Uterus (tissue), 4 donors: ENCODE measurements around the gene FDX1. TPM values are rescaled to one million over a fixed set of nuclear protein-coding genes. Genes with fewer than 3 reads are reported as not detected.

ENCODE experiments used
- DNase-seq, 2 donors: peaks; one replicate each; pipeline ENCODE4 v3.0.0-alpha.2; 2019 to 2020
- H3K27ac ChIP-seq, 2 donors: fragments of 200-600 bp; sonication (generic); 1 replicate in 1 of 2; 2 replicates in 1 of 2; pipeline ENCODE4 v1.5.1; 2016 to 2018
- H3K27me3 ChIP-seq, 2 donors: fragments of 200-600 bp; sonication (generic); one replicate each; pipeline ENCODE4 v1.5.1; 2018 to 2019; ENCODE audit warnings: control low read depth in 1 of 2
- H3K36me3 ChIP-seq, 2 donors: fragments of 200-600 bp; sonication (generic); one replicate each; pipeline ENCODE4 v1.5.1; 2019; ENCODE audit warnings: control low read depth in 1 of 2
- H3K4me1 ChIP-seq, 2 donors: fragments of 200-600 bp; sonication (generic); one replicate each; pipeline ENCODE4 v1.5.1; 2018 to 2019; ENCODE audit warnings: control low read depth in 1 of 2
- H3K4me3 ChIP-seq, 2 donors: fragments of 200-600 bp; sonication (generic); 1 replicate in 1 of 2; 2 replicates in 1 of 2; pipeline ENCODE4 v1.5.1; 2018 to 2019; ENCODE audit warnings: mild to moderate bottlenecking in 1 of 2
- H3K9me3 ChIP-seq, 2 donors: fragments of 200-600 bp; sonication (generic); one replicate each; pipeline ENCODE4 v1.5.1; 2019; ENCODE audit warnings: control low read depth in 1 of 2
- POLR2A ChIP-seq, 2 donors: fragments of 450-650 bp; IDR thresholded peaks; one replicate each; pipeline ENCODE4 v1.6.1; 2016; ENCODE audit warnings: antibody characterized with exemption in 2 of 2, mild to moderate bottlenecking in 1 of 2, moderate library complexity in 1 of 2
- intact Hi-C: fragments of 100-400 bp; cut with DNase I; formaldehyde crosslinking; loops from one replicate; pipeline ENCODE4 v1.15.1; 2023; ENCODE audit warnings: low total_unique reads
- total RNA-seq, 4 donors: library from RNA; depleted of rRNA in 3 of 4; stranded (reverse); fragments of >200 nt in 3 of 4; gene quantifications; one replicate each; pipeline versions ENCODE4 v1.1.0 to v1.2.4, GENCODE V29; 2014 to 2023
- TF ChIP-seq, protein P1 (sequence below), 4 experiments: fragments of 200-600 bp in 2 of 4; fragments of 450-650 bp in 2 of 4; sonication (generic) in 2 of 4; IDR thresholded peaks; one replicate each; pipeline ENCODE4 v1.5.1; 2016 to 2019; ENCODE audit warnings: antibody characterized with exemption in 4 of 4, mild to moderate bottlenecking in 2 of 4, moderate library complexity in 1 of 4
- donor health status: DM: yes; HTN: yes; CAD: no.

Gene FDX1
- total RNA-seq, 4 donors from 2014 or later: 0.77 to 26.5 (median 15.4) TPM

DNA sequence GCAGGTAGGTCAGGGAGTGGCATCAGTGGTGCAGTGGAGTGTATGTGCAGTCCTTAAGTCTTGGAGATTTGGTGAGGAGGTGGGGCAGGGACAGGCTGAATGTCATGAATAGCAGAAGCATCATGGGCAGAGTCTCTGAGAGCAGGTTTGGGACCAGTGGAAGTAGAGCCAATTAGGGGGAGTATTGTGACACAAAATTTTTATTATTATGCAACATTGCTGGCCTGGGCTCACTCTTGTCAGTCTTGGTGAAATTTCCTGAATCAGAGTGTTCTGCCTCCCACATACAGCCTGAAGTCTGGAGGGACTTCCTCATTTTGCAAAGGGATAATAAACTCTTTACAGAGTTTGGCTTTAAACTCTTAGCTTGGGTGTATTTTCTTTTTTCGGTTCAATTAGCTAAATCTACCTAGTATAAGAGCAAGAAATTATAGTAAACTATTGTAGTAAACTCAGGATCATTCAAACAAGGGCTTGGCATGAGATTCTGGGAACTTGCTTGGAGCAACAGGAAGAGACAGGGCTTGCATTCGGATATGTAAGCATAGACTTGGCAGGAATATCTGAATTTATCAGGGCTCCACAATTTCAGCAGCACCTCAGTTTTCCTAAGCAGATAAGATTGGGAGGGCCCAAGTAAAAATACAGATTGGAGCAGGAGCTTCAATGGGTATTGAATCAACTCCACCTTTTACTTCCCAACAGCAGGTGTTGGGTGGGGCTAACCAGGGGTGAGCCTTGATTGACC lies 67.7 kb downstream of the FDX1 start:
- TF ChIP-seq POLR2A (IDR thresholded peaks at IDR 0.05): no peak
- TF ChIP-seq, protein P1, sequence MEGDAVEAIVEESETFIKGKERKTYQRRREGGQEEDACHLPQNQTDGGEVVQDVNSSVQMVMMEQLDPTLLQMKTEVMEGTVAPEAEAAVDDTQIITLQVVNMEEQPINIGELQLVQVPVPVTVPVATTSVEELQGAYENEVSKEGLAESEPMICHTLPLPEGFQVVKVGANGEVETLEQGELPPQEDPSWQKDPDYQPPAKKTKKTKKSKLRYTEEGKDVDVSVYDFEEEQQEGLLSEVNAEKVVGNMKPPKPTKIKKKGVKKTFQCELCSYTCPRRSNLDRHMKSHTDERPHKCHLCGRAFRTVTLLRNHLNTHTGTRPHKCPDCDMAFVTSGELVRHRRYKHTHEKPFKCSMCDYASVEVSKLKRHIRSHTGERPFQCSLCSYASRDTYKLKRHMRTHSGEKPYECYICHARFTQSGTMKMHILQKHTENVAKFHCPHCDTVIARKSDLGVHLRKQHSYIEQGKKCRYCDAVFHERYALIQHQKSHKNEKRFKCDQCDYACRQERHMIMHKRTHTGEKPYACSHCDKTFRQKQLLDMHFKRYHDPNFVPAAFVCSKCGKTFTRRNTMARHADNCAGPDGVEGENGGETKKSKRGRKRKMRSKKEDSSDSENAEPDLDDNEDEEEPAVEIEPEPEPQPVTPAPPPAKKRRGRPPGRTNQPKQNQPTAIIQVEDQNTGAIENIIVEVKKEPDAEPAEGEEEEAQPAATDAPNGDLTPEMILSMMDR (IDR thresholded peaks at IDR 0.05): no peak
- H3K27ac ChIP-seq: no peak overlapping the region
- no peaks in the 10 kb centered on the region for H3K36me3 ChIP-seq
- H3K4me3 ChIP-seq: no peak overlapping the region
- no peaks in the 10 kb centered on the region for H3K4me1 ChIP-seq
- no peaks in the 10 kb centered on the region for H3K9me3 ChIP-seq
- no peaks in the 10 kb centered on the region for H3K27me3 ChIP-seq
- DNase-seq: no peak
- intact Hi-C loops: no loop called here

DNA sequence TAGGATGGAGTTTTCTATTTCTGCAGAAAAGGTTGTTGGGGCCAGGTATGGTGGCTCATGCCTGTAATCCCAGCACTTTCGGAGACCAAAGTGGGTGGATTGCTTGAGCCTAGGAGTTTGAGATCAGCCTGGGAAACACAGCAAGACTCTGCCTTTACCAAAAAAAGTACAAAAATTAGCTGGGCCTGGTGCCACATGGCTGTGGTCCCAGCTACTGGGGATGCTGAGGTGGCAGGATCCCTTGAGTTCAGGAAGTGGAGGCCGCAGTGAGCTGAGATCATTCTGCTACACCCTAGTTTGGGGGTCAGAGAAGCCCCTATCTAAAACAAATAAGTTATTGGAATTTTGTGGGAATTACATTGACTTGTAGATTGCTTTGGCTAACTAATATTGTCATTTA lies 71.7 kb downstream of the FDX1 start:
- intact Hi-C loops: no loop called here
- DNase-seq: no peak
- H3K27me3 ChIP-seq: no peaks in the 10 kb centered on the region
- no peak for TF ChIP-seq POLR2A (IDR thresholded peaks at IDR 0.05)
- TF ChIP-seq, protein P1 (IDR thresholded peaks at IDR 0.05): no peak
- no peak overlapping the region for H3K4me3 ChIP-seq
- no peaks in the 10 kb centered on the region for H3K4me1 ChIP-seq
- no peaks in the 10 kb centered on the region for H3K36me3 ChIP-seq
- H3K9me3 ChIP-seq: no peaks in the 10 kb centered on the region
- H3K27ac ChIP-seq: no peak overlapping the region

DNA sequence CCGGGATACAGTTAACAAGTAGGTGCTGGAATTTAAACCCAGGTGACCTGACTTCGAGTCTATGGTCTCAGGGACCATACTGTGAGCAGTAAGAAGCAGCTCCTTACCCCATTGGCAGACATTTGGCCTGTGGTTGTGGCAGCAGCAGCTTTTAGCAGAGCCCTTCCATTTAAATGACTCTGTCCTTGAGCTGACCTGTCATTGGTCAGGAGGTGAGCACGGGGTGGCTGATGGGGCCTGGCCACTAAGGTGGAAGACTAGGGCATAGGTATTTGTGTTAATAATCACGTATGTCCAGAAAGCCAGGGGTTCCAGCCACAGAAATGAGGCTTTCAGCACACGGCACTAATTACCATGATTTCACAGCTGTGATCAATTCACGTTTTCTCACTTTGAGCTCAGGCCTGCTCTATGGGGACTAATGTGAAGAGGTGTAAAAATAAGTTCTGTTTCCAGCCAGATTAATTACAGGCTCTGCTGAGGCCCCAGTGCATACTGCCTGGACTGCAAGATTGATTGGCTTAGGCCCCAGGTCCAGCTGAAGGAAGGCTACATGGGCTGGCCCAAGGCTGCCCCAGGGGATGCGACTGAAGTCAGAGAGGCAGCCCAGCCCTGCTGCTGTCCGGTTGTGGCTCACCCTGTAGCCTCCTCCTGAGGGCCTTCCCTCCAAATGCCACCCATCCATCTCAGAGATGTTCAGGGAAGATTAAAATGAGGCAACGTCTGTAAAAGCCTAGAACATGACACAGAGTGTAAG lies 76.0 kb downstream of the FDX1 start:
- no peak overlapping the region for H3K27ac ChIP-seq
- intact Hi-C loops: no loop called here
- no peaks in the 10 kb centered on the region for H3K4me1 ChIP-seq

DNA sequence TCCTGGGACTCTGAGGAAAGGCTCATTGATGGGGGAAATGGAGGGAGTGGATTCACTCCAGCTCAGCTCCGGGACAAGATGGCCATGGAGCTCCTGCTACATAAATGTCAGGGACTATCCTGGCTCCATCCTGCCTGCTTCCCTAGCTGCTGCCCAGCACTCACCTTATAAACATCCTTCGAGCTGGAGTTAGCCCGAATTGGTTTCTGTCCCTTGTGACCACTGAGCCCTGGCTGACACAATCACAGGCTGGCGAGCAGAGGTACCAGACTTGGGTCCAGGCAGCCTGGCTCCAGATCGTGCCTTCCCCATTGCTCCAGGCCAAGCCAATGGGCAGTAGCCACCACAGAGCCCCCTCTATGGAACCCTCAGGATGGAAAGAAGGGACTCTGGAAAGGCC lies 77.6 kb downstream of the FDX1 start:
- intact Hi-C loops: no loop called here
- Histone ChIP-seq H3K27me3 (no peaks in the 10 kb centered on the region), H3K36me3 (no peaks in the 10 kb centered on the region), H3K9me3 (no peaks in the 10 kb centered on the region), H3K4me3 (no peak overlapping the region), H3K4me1 (no peaks in the 10 kb centered on the region), H3K27ac (no peak overlapping the region)
- no peak for DNase-seq
- no peak for TF ChIP-seq POLR2A (IDR thresholded peaks at IDR 0.05)
- TF ChIP-seq, protein P1 (IDR thresholded peaks at IDR 0.05): no peak

More for the DNA sequence above, 76.0 kb downstream of the FDX1 start:
- H3K27me3 ChIP-seq: no peaks in the 10 kb centered on the region
- TF ChIP-seq POLR2A (IDR thresholded peaks at IDR 0.05): no peak
- TF ChIP-seq, protein P1 (IDR thresholded peaks at IDR 0.05): no peak
- H3K9me3 ChIP-seq: no peaks in the 10 kb centered on the region
- no peaks in the 10 kb centered on the region for H3K36me3 ChIP-seq
- DNase-seq: no peak
- H3K4me3 ChIP-seq: no peak overlapping the region

DNA sequence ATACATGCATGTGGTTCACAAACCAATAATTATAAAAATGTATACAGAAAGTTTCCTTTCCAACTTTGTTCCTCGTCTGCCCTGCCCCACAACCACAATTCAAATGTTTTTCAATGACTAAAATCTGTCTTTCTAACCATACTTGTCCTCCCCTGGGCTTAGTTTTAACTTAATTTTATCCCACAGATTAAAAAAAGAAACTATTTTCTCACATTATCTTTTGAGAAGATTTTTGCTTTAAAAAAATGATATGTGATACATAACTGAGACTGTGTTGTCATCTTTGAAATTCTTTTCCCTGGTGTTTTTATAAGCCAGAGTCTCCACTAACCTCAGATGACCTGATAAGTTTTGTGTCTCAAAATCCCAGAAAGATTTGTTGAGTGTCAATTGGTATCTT lies 79.0 kb downstream of the FDX1 start:
- DNase-seq: no peak
- H3K36me3 ChIP-seq: no peaks in the 10 kb centered on the region
- no peak for TF ChIP-seq POLR2A (IDR thresholded peaks at IDR 0.05)
- TF ChIP-seq, protein P1 (IDR thresholded peaks at IDR 0.05): no peak
- no peaks in the 10 kb centered on the region for H3K4me1 ChIP-seq
- H3K27ac ChIP-seq: no peak overlapping the region
- intact Hi-C loops: no loop called here
- H3K27me3 ChIP-seq: no peaks in the 10 kb centered on the region
- no peak overlapping the region for H3K4me3 ChIP-seq
- H3K9me3 ChIP-seq: no peaks in the 10 kb centered on the region
